GM19452 (cell line): ENCODE results near the gene ARRDC1.
"Not testable (repeated sequence)": the region's sequence is repeated elsewhere in the genome, so short reads cannot be mapped to it uniquely, and the experiment has no call there.

ENCODE experiments used
- ATAC-seq: cut with Tn5 transposase; IDR thresholded peaks from one replicate; pipeline ENCODE4 v1.9.1; 2021; ENCODE audit not compliant: unreplicated experiment

Gene ARRDC1, protein sequence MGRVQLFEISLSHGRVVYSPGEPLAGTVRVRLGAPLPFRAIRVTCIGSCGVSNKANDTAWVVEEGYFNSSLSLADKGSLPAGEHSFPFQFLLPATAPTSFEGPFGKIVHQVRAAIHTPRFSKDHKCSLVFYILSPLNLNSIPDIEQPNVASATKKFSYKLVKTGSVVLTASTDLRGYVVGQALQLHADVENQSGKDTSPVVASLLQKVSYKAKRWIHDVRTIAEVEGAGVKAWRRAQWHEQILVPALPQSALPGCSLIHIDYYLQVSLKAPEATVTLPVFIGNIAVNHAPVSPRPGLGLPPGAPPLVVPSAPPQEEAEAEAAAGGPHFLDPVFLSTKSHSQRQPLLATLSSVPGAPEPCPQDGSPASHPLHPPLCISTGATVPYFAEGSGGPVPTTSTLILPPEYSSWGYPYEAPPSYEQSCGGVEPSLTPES

DNA sequence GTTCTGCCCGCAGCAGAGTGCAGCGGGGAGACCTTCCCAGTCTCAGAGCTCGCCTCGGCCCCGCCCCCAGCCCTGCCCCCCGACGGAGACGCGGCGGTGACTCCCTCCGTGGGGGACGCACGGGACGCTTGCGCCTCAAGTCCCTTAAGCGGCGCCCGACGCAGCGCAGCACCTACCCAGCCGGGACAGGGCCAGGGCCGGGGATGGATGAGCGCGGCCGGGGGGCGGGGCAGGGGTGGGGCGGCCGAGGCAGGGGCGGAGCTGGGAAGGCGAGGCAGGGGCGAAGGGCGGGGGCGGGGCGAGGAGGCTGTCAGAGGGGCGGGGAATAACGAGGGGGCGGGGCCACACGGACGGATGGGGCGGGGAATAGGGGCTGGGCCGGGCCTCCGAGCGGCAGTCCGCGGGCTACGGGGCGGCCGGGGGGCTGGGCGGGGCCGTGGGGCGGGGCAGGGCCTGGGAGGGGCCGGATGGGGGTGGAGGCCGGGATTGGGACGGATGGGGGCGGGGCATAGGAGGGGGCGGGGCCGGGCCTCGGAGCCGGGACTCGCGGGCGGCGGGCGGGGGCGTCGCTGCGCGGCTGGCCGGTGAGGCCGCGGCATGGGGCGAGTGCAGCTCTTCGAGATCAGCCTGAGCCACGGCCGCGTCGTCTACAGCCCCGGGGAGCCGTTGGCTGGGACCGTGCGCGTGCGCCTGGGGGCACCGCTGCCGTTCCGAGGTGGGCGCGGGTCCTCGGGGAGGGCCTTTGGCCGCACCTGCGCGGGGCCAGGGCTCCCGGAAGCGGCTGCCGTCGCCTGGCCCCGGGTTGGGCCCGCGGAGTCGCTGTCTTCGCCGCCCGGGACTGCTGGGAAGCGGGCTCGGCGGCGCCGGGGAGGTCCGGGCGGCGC lies at the start of gene ARRDC1:
ARRDC1 (plus strand) TSS at position 566 of the 884 bp plus-strand sequence; CDS start at position 598, 32 bp downstream.
- ATAC-seq = peak; percentile 63

DNA sequence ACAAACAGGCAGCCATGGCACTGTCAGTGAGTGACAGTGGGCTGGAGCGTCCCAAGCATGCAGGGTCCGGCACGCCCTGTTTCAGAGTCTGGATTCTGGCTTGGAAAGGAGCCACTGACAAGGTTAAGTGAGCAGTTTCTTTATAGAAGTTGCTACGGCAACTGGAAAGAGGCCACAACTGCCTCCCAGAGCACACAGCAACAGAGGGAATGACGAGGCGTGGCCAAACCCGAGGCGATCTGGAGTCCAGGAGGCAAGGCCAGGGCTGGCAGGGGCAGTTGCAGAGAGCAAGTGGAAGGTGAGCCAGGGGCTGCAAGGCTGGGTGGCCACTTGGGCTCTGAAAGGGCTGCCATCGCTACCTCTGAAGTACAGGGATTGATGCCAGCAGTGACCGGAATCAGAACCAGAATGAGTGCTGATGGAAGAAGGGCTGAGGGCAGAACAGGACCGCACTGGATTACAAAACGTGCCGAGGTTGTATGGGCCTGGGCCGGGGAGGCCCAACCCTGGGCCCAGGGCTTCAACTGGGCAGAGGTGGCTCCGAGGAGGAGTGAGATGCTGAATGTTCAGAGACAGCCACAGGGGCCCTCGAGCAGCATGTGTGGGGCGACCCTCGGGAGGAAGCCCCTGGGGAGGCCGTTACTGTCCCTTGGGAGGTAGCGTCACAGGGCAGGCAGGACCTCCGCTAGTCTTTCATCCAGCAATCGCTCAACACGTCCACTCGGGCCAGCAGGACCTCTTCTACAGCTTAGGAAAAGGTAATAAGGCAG lies 49.2 kb upstream of the ARRDC1 start:
- ATAC-seq = no peak

DNA sequence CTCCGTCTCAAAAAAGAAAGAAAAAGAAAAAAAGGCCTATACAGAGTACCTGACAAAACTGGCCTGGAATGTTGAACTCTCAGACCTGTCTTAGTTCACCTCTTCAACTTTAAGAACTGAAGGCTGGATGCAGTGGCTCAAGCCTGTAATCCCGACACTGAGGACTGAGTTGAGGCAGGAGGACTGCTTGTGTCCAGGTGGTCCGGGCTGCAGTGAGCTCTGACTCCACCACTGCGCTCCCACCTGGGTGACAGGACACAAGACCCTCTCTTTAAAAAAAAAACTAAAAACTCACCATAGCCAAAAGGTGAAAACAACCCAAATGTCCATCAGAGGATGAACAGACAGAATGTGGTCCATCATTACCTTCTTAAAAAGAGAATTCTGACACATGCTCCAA lies 47.4 kb upstream of the ARRDC1 start:
- ATAC-seq = no peak

DNA sequence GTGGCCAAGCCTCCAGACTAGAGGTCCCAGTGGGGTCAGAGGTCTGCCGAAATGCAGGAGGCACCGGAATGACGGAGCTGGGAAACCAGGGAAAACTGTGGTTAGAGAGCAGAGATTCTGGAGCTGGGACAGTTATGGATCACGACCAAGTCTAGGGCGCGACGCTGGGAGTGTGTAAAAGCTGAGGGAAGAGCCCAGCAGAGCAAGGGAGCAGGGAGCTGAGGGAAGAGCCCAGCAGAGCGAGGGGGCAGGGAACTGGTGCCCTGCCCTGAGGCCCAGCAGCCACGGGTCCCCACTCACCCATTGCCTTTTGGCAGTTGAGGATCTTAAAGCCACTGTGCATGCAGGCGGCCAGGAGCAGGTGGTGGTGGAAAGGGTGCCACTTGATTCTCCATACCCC lies 41.4 kb upstream of the ARRDC1 start:
- no peak for ATAC-seq

DNA sequence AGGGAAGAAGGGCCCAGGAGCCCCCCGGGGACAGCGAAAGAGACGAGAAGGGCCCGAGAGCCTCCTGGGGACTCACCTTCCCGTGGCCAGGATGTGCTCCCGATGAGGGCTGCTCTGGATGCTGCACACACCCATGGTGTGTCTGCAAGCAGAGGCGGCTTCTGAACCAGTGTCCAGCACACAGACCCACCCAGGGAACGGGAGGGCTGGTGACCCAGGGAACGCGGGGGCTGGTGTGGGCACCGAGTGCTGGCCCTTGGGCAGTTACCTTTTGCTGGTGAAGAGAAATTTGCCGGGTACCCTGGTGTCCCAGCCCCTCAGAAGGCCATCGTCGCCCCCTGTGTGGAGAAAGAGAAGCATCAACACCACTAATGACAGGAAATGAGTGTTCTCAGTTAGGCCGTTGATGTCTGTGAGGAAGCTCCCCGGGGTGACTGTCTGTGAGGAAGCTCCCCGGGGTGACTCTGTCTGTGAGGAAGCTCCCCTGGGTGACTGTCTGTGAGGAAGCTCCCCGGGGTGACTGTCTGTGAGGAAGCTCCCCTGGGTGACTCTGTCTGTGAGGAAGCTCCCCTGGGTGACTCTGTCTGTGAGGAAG lies 40.6 kb upstream of the ARRDC1 start:
- no peak for ATAC-seq

DNA sequence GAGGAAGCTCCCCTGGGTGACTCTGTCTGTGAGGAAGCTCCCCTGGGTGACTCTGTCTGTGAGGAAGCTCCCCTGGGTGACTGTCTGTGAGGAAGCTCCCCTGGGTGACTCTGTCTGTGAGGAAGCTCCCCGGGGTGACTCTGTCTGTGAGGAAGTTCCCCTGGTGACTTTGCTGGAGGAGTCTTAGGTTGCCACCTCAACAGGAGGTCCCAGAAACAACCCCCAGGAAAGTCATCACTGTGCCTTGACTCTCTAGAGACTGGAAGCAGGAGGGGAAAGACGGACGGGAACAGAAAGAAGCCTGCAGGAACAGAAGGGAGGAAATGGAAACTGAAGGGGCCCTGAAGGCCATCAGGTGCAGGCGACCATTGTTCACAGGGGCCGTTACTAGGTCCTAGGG lies 37.0 kb upstream of the ARRDC1 start:
- ATAC-seq = not testable (repeated sequence)

DNA sequence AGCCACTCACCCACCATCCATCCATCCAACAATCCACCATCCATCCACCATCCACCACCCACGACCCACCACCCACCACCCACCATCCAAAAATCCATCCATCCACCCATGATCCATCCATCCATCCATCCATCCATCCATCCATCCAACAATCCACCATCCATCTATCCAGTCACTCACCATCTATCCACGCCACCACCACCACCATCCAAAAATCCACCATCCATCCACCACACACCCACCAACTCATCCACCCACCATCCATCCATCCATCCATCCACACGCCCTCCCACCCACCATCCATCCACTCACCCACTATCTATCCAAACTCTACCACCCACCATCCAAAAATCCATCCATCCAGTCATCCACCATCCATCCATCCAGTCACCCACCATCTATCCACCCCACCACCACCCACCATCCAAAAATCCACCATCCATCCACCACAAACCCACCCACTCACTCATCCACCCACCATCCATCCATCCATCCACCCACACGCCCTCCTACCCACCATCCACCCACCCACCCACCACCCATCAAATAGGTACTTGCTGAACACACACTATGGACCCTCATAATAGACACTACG lies 35.8 kb upstream of the ARRDC1 start:
- ATAC-seq = no peak

DNA sequence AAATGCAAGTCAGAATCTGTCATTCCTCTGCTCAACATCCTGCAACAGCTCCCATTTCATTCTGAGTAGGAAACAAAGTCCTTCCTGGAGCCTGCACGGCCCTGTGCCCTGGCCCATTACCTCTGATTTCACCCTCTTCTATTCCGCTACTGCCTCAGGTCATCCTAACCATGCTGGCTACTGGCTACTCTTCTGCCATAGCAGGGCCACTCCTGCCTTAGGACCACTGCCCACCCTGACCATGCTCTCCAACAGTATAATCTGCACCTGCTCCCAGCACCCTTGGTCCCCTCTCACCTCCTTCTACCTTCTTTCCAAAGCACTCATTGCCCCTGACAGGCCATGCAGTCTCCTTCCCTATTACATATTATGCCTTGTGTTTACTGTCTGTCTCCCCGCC lies 34.9 kb upstream of the ARRDC1 start:
- no peak for ATAC-seq

DNA sequence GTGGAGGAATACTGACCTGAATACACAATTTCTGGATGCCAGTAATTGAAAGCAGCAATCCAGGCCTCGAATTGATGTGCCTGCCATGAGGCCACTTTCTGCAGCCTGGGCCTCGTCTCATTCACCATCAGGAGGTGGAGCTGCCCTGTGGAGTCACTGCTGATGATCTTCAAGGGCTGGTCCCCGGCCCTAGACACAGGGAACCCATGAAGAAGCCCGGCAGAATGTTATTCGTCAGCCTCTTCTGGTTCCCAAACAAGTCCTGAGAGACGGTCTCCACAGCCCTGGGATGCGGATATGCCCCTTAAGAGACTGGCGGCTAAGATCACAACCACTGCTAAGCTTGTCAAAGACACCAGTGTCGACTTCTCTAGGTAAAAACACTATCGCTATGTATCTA lies 31.3 kb upstream of the ARRDC1 start:
- no peak for ATAC-seq

DNA sequence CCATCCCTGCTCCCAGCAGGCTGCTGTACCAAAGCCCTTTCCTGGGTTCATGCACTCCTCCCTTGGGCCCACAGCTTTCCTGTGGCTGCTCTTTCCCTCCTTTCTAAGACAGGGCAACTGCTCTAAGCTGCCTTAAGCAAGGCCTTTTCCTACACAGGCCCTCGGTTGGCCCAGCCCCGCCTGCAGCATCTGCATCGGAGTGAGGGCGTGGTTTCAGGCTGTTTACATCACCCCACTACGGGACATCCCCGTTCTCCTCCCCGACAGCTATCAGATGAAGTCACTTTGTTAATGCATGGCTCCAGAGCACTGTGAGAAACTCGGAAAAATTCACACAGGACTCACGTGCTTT lies 30.1 kb upstream of the ARRDC1 start:
- ATAC-seq = no peak

DNA sequence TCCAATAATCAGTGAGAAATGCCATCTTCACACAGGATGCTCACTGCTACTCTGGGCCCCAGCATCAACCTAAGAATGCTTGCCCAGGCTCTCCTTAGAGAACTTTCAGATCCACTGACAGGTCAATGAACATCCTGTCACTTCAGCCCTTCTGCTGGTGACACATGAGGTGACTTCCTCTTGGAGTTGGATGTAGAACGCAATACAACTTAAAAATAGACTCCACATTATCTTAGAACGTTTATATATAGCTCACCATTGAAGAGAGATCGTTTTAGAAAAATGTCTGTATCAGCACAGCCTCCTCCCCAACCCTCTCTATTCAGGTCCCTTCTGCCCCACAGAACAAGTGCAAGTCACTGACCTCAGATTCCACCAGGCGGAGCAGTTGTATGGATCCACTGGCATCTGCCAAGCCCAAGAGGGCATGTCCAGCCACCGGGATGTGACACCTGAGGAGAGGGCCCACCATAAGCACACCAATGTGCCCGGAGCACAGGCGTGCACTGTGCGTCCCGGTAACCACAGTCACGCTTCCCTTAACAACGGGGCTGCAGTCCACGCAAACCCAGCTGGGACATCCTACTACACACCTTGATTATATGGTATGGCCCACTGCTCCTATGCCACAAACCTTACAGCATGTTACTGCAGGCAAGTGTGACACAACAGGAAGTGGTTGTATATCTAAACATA lies 29.6 kb upstream of the ARRDC1 start:
- no peak for ATAC-seq

DNA sequence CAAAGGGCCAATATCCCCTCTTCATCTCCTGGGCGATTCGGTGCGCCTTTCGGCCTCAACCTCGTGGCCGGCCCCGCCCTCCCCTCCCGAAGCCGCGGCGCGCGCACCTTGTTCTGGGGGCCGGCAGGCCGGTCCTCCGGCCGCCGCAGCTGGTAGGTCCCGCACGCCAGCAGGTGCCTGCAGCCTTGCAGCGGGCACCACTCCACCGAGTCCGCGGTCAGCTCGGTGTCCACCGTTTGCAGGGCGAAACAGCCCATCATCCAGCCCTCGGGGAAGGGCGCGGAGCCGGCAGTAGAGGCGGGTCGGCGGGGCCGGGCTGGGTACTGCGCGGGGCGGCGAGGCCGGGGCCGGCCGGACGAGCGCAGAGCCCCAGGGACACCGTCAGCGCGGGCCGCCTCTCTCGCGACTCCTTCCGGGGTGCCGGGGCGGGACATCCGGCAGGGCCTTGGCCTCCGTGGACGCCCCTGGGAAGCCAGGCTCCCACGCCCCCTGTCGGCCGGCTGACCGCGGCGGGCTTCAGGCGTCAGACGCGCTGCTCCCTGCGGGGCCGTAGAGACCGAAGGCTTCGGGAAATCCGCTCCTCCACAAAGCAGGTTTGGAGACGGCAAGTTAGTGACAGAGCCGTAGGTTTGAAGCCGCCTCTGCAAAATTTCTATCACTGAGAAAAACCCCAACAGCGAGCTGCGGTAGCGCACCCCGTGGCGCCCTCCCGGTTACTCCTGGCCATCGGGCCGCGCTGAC lies 26.8 kb upstream of the ARRDC1 start, which contains the start of gene DPH7:
DPH7 (minus strand) TSS at position 408 of the 741 bp plus-strand sequence; CDS start at position 260, 148 bp downstream.
- ATAC-seq = peak; percentile 84

DNA sequence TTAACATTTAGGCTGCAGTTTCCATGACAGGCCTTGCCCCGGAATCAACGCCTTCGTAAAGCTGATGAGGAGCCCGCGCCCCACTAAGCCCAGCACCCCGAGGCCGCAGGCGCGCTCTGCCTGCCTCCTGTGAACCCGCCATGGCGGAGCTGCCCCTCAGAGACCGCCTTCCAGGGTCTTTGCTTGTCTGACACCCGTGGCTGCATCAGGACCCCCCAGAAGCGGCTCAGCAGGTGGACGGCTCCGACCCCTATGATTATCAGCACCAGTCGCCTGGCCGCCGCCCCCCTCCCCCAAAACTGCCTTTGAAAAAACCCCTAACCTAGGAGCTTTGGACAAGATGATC lies 26.3 kb upstream of the ARRDC1 start:
- no peak for ATAC-seq

DNA sequence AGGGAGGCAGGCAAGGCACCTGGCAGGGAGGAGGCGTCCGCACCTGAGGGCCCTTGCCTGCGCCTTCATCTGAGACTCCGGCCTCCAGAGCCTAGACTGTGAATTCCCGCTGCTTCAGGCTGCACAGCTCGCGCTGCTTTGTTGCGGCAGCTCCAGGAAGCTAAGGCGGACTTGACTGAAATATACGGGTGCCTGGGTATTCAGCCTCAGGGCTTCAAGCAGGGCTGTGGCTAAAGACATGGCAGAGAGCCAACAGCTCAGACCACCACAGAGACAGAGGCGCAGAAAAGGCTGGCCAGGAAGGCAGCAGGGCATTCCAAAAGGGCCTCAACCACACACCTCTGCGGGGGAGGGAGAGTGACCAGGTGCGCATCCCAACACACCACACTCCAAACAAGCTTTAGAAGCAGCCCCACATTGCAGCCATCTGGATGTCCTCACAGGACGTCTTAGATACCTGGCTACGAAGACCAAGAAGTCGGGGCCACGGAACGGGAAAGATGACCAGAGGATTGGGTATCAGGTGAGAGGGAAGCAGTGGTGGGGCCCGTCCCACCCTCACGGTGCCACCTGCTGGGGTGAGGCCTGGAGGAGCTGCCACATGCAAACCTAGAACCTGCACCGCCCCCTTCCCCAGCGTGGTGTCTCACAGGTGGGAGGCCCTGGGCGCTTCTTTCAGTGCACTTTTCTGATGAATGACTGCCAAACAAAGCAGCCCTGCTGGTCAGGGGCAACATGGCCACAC lies 25.1 kb upstream of the ARRDC1 start:
- ATAC-seq = no peak

DNA sequence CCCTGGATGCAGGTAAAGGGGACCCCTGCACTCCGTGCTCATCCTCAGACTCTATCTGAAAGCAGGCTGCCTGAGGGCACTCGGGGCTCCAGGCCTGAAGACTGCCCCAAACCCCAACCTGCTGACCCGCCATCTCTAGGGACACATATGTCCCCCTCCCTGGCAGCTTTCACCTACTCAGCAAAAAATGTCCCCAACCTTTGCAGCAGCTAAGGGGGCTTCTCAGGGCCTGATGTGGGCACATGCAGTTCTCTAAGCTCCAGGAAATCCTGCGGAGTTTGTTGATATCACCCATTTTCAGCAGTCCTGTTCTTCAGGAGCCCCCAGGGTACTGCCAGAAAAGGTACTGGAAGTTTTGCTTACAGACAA lies 24.5 kb upstream of the ARRDC1 start:
- ATAC-seq = no peak

DNA sequence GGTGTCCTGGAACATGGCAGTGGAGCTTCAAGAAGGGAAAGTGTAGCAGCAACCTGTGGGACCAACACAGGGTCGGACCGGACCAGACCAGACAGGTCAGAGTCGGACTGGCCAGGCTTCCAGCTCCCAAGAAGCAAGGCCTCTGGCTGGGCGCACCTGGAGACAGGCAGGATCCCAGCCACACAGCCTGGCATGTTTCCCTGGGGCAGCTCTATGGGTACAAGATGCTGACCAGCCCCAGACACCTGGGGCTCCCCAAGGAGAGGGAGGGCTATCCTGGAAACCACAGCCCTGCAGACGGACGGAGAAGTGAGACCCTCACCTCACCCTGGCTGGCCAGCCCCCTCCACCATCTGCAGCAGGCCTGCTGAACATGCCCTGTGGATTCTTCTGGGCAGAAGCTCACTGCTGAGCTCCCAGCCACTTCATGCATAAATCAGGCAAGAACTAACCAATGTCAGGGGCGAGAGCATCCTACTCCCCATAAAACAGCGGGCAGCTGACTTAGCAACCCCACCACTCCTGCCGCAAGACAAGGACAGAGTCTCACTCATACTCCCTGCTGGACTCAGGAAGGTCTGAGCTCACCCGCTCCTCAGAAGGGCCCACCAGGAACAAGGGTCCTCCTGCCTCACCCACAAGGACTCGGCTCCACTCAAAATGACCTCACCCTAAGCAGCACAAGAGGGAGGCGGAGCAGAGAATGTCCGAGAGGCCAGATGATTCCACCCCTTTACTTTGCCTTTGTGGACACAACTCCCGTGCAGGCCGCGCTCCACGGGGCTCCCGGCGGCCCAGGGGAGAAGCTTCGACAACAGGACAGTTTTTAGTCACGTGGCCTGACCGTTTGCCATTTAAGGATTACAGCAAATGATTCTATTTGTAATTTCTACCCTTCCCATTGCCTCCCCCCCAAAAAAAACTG lies 23.9 kb upstream of the ARRDC1 start:
- ATAC-seq = no peak

DNA sequence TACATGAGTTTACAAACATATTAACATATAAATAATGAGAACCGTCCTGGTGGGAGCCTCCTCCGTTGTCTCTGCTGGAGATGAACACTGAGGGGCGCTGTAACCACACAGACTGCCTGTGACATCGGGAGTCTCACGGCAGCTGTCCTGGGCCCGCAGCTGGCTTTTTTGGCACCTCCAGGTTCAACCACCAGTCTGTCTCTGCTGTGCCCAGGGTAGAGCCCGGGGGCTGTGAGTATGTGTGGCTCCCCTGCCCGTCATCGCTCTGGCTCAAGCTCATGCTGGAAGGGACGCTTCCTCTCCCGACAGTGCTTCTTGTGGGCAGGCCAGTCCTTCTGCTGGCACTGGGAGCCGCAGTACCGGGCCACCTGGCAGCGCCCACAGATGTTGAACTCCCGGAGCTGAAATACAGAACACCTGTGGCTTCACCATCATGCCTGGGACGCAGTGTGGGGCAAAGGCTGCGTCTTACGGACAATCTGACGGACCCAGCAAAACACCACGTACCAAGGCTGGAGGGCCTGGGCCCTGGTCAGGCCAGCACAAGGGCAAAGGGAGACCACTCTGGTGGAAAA lies 23.1 kb upstream of the ARRDC1 start:
- ATAC-seq = no peak
